Inflammatory macrophage treated with lipopolysaccharide for 4 hours (primary cell): ENCODE measurements around the gene PMIS2.

Source experiments
- DNase-seq: peaks from one replicate; pipeline ENCODE4 v3.0.0-alpha.2; 2020

PMIS2 gene

GRCh38 chr19:35585848-35586247 lies at the start of gene PMIS2:
Gene PMIS2 (plus strand): TSS chr19:35586173. CDS start chr19:35586260, 87 bp downstream.
- DNase-seq: no peak

- DNase-seq: no peak
These were observed 46.7 kb upstream of the PMIS2 start for GRCh38 chr19:35539314-35539713.

GRCh38 chr19:35539850-35540249 lies 46.1 kb upstream of the PMIS2 start:
- no peak for DNase-seq

GRCh38 chr19:35540356-35540927 lies 45.5 kb upstream of the PMIS2 start:
- no peak for DNase-seq

- DNase-seq: no peak
These were observed 43.8 kb upstream of the PMIS2 start for GRCh38 chr19:35542209-35542608.

GRCh38 chr19:35543280-35544109 lies 42.5 kb upstream of the PMIS2 start:
- DNase-seq: no peak

- DNase-seq: no peak
These were observed 41.7 kb upstream of the PMIS2 start for GRCh38 chr19:35544110-35544802.

GRCh38 chr19:35545001-35545854 lies 40.7 kb upstream of the PMIS2 start, which contains the start of gene TMEM147:
Gene TMEM147 (plus strand): TSS chr19:35545626. CDS start chr19:35545740, 114 bp downstream.
- DNase-seq: peak; percentile 85

- no peak for DNase-seq
These were observed 40.1 kb upstream of the PMIS2 start for GRCh38 chr19:35545855-35546381.

- no peak for DNase-seq
These were observed 39.4 kb upstream of the PMIS2 start for GRCh38 chr19:35546532-35546931.

- DNase-seq: peak; percentile 65
These were observed 36.7 kb upstream of the PMIS2 start for GRCh38 chr19:35549174-35549788.

GRCh38 chr19:35549879-35550523 lies 36.0 kb upstream of the PMIS2 start:
- DNase-seq: no peak

- no peak for DNase-seq
These were observed 34.7 kb upstream of the PMIS2 start for GRCh38 chr19:35551091-35551810.

GRCh38 chr19:35552534-35553384 lies 33.2 kb upstream of the PMIS2 start:
- no peak for DNase-seq

- no peak for DNase-seq
These were observed 32.5 kb upstream of the PMIS2 start for GRCh38 chr19:35553385-35554000.

GRCh38 chr19:35554076-35554475 lies 31.9 kb upstream of the PMIS2 start:
- no peak for DNase-seq

GRCh38 chr19:35555301-35556005 lies 30.5 kb upstream of the PMIS2 start:
- no peak for DNase-seq

- DNase-seq: no peak
These were observed 29.9 kb upstream of the PMIS2 start for GRCh38 chr19:35556025-35556590.
